Ramos (cell line): Measurements from ENCODE around the gene SSR4.

Experiments
- in situ Hi-C: fragments of 300-500 bp; cut with MboI; formaldehyde crosslinking; loops from one replicate; pipeline ENCODE4 v1.14.3; 2022; ENCODE audit warnings: low sequenced_read_pairs; ENCODE audit not compliant: unreplicated experiment

Gene SSR4

DNA sequence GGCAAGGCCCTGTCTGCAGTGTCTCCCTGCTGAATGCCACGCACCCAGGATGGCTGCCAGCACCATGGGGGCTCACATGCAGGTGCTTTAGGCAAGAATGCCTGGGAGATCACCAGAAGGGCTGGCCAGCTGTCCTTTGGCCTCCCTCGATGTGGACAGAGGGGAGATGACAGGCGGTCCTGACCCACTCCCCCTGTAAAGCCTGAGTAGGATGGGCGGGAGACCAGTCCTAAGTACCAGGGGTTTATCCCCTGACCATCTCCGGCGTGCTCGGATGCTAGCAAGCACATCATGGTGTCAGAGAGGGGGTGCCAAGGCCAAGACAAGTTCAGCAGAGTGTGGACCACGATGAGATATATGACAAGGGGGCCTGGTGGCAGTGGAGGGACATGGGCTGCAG lies 30.6 kb downstream of the SSR4 start:
- in situ Hi-C loops = no loop called here

DNA sequence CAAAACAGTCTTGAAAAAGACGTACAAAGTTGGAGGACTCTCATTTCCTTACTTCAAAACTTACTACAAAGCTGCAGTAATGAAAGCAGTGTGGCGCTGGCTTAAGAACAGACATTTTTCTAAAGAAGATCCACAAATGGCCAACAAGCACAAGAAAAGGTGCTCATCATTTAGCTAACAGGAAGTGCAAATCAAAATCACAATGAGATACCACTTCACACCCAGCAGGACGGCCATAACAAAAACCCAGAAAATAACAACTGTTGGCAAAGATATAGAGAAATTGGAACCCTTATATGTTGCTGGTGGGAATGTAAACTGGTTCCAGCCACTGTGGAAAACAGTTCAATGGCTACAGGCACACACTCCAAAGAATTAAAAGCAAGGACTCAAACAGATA lies 32.5 kb downstream of the SSR4 start:
- in situ Hi-C loops = no loop called here

DNA sequence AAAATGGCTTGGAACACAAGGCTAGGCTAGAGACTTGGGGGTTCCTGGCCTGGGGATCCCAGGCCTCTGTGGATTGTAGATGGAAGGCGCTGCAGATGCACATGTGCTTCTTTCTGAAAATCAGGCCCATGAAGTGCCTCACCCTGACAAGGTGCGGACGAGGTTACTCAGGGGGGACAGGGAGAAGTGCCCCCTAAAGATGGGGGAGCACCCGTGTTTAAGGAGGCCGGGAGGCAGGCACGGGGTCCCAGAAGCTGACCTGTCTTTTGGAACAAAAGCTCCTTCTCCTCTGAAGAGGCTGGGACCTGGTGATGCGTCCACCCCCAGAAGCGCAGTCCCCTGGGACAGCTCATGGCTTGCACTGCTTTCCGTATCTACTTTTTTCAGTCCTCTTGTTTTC lies 33.4 kb downstream of the SSR4 start:
- in situ Hi-C loops = no loop called here

DNA sequence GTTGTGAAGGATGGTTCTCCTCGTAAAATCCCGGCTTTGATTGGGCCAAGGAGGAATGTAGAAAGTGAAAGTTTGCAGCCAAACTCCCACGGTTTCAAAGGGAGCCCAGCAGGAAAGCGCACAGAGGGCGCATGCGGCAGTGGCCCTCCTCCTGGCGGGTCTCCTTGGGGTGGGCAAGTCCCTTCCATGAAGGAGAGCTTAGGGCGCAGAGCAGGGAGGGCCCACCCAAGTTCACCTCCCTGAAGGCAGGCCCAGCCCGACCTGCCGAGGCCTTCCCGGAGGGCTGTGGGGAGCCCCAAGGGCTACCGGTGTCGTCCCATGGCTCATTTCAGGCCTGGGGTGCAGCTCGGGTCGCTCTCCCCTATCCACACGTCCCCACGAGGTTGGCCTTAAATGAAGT lies 33.8 kb downstream of the SSR4 start:
- in situ Hi-C loops = no loop called here

DNA sequence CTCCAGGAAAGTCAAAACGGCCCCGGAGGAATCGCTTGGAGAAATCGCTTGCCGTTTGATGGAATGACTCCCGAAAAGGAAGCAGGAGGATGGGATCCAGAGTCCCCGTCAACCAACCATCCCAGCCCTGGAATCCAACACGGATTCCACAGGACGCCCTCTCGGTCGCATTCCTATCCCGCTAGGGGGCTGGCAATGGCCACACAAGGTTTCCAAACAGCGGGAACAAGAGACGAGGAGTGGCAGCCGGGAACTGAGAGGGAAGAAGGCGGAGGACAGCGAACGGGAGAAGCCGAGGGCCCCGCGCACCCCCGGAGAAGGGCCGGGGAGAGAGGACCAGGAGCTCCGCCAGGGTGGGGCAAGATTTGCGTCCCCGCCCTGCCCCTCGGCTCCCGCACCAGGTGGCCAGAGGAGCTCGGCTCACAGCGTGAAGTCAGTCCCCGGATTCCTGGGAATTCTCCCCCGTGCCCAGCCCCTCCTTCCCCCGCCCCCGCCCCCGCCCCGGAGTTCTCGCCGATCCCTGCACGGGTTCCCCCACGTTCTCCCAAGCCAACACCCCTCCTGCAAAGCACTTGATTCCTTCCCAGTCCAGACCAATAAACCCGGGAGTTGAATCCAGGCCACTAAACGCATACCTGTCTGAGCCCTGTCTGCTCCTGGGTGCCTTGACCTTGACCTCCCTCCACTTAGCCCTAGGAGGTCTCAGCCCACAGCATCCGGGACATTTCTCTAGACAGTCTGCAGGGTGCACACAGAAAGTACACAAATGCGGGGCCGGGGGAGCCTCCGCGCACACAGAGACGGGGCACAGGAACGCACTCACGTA lies 34.5 kb downstream of the SSR4 start:
- in situ Hi-C loops = no loop called here

DNA sequence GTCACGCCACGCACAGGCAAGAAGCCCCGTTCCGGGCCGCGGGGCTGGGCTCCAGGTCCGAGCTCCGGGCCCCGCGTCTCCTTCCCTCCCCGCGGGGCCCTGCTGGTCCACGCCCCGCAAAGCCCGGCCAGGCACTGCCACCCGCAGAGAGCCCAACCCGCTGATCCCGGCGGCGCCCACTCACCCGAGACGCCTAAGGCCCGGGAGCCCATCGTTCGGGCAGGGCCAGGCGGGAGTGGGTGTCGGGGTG lies 35.0 kb downstream of the SSR4 start:
- in situ Hi-C loops = no loop called here

DNA sequence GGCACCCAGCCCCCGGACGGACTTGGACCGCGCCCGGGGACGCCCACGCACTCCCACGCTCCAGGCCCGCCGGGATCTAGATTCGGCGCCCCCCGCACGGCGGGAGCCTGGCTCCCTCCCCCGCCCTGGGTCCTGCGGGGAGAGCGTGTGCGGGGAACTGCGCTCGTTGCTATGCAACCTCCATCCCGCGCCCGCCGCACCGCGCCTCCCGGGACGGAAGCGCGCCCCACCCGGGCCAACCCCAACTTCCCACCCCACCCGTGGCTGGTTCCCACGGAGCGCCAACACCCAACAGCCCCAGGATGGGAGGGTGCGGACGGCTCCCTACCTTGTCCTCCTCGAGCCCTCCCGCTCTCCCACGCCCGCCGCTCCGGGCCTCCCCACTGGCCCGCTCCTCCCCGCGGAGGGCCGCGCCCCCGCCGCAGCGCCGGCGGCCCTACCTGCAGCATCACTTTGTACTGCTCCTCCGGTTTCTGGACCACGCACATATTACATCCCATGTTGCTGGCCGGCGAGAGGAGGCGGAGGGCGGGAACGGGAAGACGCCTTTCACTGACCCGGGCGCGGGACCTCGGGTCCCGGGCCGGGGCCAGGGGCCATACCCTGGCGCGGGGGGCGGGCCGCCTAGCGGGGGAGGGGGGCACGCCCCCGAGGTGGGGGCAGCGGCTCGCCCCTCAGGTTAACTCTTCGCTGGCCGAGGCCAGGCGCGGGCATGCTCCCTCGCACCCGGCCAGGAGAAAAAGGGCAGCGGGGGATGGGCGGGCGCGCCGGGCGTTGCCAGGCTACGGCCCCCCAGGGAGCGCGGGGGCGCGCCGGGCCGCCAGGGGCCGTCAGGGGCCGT lies 35.6 kb downstream of the SSR4 start, which contains the start of gene PDZD4:
Gene PDZD4 (minus strand): TSS at position 746 of the 841 bp plus-strand sequence. CDS start 246 bp downstream, at position 500.
- in situ Hi-C loops = no loop called here

DNA sequence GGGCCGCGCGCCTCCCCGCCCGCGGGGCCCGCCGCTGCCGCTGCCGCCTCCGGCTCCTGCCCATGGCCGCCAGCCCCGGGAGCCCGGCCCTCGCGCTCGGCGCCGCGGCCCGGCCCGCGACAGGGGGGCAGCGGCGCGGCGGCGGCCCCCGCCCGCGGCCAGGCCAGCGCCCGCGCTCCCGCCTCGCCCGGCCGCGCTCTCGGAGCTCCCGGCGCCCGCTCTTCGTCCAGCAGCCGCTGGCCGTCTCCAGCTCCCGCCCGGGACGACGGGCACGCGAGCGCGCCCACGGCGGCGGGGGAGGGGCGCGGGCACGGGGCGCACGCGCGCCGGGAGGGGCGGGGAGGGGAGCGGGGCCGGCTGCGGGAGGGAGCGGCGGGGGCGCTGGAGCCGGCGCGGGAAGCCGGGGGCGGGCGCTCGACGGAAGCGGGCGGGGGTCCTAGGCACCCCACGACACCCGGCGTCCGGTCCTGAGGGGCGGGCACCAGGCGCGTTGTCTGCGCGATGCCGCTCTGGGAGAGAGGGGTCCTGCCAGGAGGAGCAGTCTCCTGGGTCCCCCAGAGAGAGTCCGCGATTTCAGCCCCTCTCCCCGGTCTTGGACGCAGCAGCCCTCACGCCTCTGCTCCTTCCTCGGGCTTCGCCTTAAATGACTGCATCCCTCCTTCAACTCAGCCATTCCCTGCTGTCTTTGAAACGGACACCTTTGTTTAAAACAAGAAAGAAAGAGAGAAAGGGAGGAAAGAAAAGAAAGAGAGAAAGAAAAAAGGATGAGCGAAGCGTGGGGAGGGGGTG lies 36.4 kb downstream of the SSR4 start:
- in situ Hi-C loops = no loop called here

DNA sequence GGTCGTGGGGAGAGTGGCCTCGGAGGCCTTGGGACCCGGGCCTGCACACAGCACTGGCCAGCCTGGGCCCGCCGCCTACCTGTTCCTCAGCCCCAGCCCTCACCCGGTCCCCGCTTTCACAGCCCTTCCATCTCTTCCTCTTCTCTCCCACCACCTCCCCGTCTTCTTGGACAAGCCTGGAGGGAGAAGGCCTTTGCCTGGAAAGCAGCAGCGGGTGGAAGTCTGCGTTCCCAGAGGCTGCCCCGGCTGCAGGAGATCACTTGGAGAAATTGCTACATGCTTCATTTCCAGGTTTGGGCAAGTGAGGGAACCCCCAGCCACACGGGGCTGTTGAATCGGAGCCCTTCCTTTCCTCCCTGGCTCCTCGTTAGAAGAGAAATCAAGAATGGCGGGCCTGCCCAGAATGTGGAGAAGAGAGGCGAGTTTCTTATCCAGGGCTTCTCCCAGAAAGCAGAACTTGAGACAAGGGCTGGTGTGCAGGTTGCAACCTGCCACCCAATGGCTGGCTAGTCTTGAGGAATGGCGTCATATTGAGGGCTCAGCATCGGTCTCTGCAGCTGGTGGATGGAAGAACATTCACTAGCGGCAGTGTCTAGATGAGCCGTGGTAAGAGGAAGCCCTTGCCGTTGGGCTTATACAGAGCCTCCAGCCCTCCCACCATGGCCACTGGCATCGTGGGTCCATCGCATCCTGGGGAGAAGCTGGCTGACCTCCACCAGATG lies 37.1 kb downstream of the SSR4 start:
- in situ Hi-C loops = no loop called here

DNA sequence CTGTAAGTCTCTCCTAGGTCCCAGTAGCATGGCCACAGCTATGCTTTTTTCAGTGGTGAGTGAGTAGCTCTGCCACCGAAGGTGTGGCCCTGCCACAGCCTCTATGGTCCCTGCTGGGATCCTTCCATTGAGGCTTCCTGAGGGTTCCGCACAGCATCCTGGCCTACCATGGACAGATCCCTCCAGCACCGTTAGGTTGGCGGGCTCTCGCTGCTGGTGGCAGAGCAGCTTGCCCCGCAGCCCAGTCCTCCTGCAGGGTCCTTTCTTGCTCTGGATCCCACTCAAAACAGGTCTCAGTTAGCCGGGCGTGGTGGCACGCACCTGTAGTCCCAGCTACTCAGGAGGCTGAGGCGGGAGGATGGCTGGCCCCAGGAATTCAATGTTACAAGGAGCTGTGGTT lies 38.3 kb downstream of the SSR4 start:
- in situ Hi-C loops = no loop called here

DNA sequence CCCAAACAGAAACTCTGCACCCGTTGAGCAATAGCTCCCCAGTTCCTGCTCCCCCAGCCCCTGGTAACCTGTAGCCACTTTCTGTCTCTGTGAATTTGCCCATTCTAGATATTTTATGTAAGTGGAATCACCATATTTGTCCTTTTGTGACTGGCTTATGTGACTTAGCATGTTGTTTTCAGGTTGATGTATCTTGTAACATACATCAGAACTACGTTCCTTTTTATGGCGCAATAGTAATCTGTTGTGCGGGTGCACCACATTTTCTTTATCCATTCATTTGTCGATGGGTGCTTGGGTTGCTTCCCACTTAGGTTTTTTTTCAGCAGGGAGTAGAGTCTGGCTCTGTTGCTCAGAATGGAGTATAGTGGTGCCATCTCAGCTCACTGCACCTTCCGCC lies 42.5 kb downstream of the SSR4 start:
- in situ Hi-C loops = no loop called here

DNA sequence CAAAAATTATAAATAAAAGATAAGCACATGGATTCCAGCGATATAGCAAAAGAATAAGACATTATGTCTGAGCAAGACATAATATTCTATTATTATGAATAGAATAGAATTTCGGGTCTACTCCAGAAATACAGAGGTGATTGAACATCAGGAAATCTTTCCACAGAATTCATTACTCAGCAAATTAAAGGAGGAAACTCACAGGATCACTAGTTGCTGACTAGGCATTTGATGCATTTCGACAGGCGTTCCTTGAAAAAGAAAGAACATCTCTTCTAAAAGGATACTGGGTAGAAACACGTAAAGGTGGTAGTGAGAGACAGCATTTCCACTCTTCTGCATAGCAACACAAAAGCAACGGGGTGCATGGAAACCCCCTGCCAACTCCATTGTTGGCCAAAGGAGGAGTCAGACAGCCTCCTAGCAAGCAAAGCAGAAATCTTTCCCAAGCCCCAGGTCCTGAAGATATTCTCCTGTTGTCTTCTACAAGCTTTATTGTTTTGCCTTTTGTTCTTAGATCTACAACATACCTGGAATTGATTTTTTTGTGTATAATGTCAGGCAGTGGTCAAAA lies 50.1 kb downstream of the SSR4 start:
- in situ Hi-C loops = no loop called here

DNA sequence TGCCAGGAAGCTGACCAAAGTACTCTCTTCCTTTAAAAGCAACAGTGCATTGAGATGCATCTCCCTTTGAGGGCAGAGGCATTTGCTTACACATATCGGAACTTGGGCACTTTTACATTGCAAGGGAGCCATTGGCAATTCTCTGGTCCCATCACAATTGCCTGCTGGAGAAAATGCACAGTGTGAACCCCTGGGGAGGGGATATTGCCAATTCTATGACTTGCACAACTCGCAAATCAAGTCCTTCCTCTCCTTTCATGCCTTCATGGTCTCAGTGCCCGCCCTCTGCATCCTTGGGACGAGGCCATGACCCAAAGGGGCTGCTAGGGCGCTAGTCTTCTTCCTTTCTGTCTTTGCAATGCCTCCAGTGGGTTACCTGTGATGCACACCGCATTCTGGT lies 50.7 kb downstream of the SSR4 start:
- in situ Hi-C loops = no loop called here

DNA sequence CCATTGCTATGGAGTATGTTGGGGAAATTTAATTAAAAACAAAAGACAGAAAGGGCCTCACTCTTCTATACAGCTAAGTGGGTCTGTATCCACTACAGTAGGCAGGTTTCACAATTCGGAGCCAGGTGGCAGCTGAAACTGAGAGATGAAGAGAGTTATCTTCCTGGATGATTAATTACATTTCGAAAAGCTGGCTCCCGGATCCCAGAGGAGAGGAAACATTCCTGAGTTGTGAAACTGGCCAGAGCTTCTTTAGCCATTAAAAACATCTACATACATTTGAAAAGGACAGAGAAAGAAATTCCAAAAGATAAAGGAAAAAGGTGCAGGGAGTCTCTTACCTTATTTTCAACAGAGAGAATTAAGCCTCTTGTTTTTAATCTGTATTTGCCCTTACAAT lies 51.4 kb downstream of the SSR4 start:
- in situ Hi-C loops = no loop called here
